B cell (primary cell): ENCODE measurements around the gene LZTS3. TPM values are rescaled to one million over a fixed set of nuclear protein-coding genes. Genes with fewer than 3 reads are reported as not detected.

Experiments
- ATAC-seq: fragments of 200-7000 bp; cut with Tn5 transposase; one replicate; pipeline ENCODE4 v1.10.0; 2021; ENCODE audit warnings: low read depth, mild to moderate bottlenecking, moderate number of reproducible peaks, moderate library complexity
- CTCF ChIA-PET: fragments of 350-600 bp; sonication (Branson Sonifier 250); formaldehyde crosslinking; loops from one replicate; lab custom pipeline; 2021; ENCODE audit warnings: antibody characterized with exemption, inconsistent platforms; lab: Charles Lee
- POLR2A ChIA-PET: fragments of 350-600 bp; sonication (Branson Sonifier 250); formaldehyde crosslinking; loops from one replicate; lab custom pipeline; 2021; ENCODE audit warnings: antibody characterized with exemption; lab: Charles Lee
- DNase-seq: peaks from one replicate; pipeline ENCODE4 v3.0.0; 2013
- H2AFZ ChIP-seq: 2 replicates; pipeline ENCODE4 v1.6.1; 2012; ENCODE audit warnings: mild to moderate bottlenecking, low read depth, low read length; ENCODE audit not compliant: insufficient read depth, poor library complexity, severe bottlenecking
- H3K27ac ChIP-seq, 2 donors: 1 replicate in 1 of 2; 2 replicates in 1 of 2; pipeline ENCODE4 v1.5.1; 2012 to 2013; ENCODE audit warnings: low read length in 2 of 2, mild to moderate bottlenecking in 2 of 2, moderate library complexity in 1 of 2
- H3K27me3 ChIP-seq, 4 experiments: fragments of 200-600 bp in 1 of 4; sonication (generic) in 1 of 4; replicated peaks in 1 of 4; 1 replicate in 2 of 4; 2 replicates in 2 of 4; pipeline versions ENCODE4 v1.6.1 to v1.7.0; 2013 to 2016; ENCODE audit warnings: low read length in 3 of 4, mild to moderate bottlenecking in 2 of 4, mixed read lengths in 1 of 4, moderate library complexity in 1 of 4; ENCODE audit not compliant: insufficient read depth in 4 of 4, control insufficient read depth in 3 of 4; ENCODE audit errors: control extremely low read depth in 1 of 4
- H3K36me3 ChIP-seq, 2 experiments: replicated peaks in 1 of 2; 1 replicate in 1 of 2; 2 replicates in 1 of 2; pipeline versions ENCODE4 v1.6.1 to v1.7.1; 2013; ENCODE audit warnings: low read length in 1 of 2; ENCODE audit not compliant: insufficient read depth in 2 of 2, control insufficient read depth in 1 of 2; ENCODE audit errors: control extremely low read depth in 1 of 2, extremely low read depth in 1 of 2
- H3K4me1 ChIP-seq, 2 donors: fragments of 200-600 bp in 1 of 2; sonication (generic) in 1 of 2; 1 replicate in 1 of 2; 2 replicates in 1 of 2; pipeline versions ENCODE4 v1.5.1 to v1.6.1; 2013 to 2017; ENCODE audit warnings: low read length in 2 of 2; ENCODE audit not compliant: control insufficient read depth in 2 of 2, insufficient read depth in 2 of 2
- H3K4me2 ChIP-seq: replicated peaks from 2 replicates; pipeline ENCODE3; 2012; ENCODE audit warnings: mild to moderate bottlenecking, low read depth, low read length; ENCODE audit not compliant: poor library complexity, severe bottlenecking
- H3K4me3 ChIP-seq, 5 experiments: fragments of 200-600 bp in 1 of 5; sonication (generic) in 1 of 5; 1 replicate in 3 of 5; 2 replicates in 2 of 5; pipeline versions ENCODE4 v1.5.1 to v1.7.0; 2011 to 2016; ENCODE audit warnings: low read length in 4 of 5, mild to moderate bottlenecking in 4 of 5, low read depth in 2 of 5, control low read depth in 1 of 5, moderate library complexity in 1 of 5; ENCODE audit not compliant: insufficient read depth in 1 of 5; ENCODE audit errors: control extremely low read depth in 1 of 5, extremely low read depth in 1 of 5
- H3K79me2 ChIP-seq: fragments of 200-600 bp; sonication (generic); one replicate; pipeline ENCODE4 v1.6.0; 2016; ENCODE audit warnings: low read length; ENCODE audit not compliant: control insufficient read depth, insufficient read depth
- H3K9ac ChIP-seq: fragments of 200-600 bp; sonication (generic); 2 replicates; pipeline ENCODE4 v1.6.1; 2017; ENCODE audit warnings: mild to moderate bottlenecking, low read length, moderate library complexity
- H3K9me3 ChIP-seq, 3 donors: one replicate each; pipeline versions ENCODE4 v1.6.1 to v1.7.1; 2013; ENCODE audit warnings: low read length in 2 of 3; ENCODE audit not compliant: control insufficient read depth in 2 of 3, insufficient read depth in 1 of 3; ENCODE audit errors: control extremely low read depth in 1 of 3
- H4K20me1 ChIP-seq: 2 replicates; pipeline ENCODE4 v1.6.0; 2012; ENCODE audit warnings: mild to moderate bottlenecking, low read length; ENCODE audit not compliant: insufficient read depth, control insufficient read depth, poor library complexity, severe bottlenecking
- H3K27ac Mint-ChIP-seq: one replicate; pipeline ENCODE4 v1.8.0; 2021; ENCODE audit warnings: mixed read lengths
- H3K27me3 Mint-ChIP-seq: one replicate; pipeline ENCODE4 v1.8.0; 2021; ENCODE audit warnings: mixed read lengths
- H3K4me1 Mint-ChIP-seq: one replicate; pipeline ENCODE4 v1.8.0; 2021; ENCODE audit warnings: mixed read lengths
- H3K4me3 Mint-ChIP-seq: one replicate; pipeline ENCODE4 v1.8.0; 2021; ENCODE audit warnings: mixed read lengths
- H3K9me3 Mint-ChIP-seq: one replicate; pipeline ENCODE4 v1.8.0; 2022; ENCODE audit warnings: mixed read lengths; ENCODE audit not compliant: insufficient read depth
- EZH2 ChIP-seq: IDR thresholded peaks from 2 replicates; pipeline ENCODE4 v1.6.1; 2012; ENCODE audit warnings: borderline replicate concordance, low read depth, mild to moderate bottlenecking, moderate library complexity, low read length; ENCODE audit not compliant: insufficient read depth, poor library complexity, severe bottlenecking
- WGBS: methylation state at CpG from one replicate; pipeline ENCODE4 v1.1.5; 2013; ENCODE audit warnings: missing lambda C conversion rate; ENCODE audit not compliant: insufficient coverage; 5-methylcytosine and 5-hydroxymethylcytosine counted together
- intact Hi-C: fragments of 100-400 bp; cut with micrococcal nuclease; formaldehyde crosslinking; loops from one replicate; pipeline ENCODE4 v1.10.0; 2022
- polyA plus RNA-seq: library from polyadenylated mRNA; depleted of rRNA; stranded (reverse); fragments of >200 nt; gene quantifications from 2 replicates; pipeline ENCODE4 v1.2.3, GENCODE V29; 2012
- total RNA-seq, 2 donors: library from RNA; stranded (reverse); fragments of 120-200 nt in 1 of 2; gene quantifications; 1 replicate in 1 of 2; 2 replicates in 1 of 2; pipeline versions ENCODE4 v1.2.3 to v1.2.4, GENCODE V29; 2013 to 2022
- TF ChIP-seq, protein P1 (sequence below): fragments of 200-600 bp; IDR thresholded peaks from one replicate; pipeline ENCODE4 v1.8.0; 2022; ENCODE audit warnings: antibody characterized with exemption, mild to moderate bottlenecking

LZTS3 gene
- total and polyA plus RNA-seq, 2 donors (not counting 1 experiment from before 2014, with no cell fraction given), result 2.3 to 5.1 TPM

DNA sequence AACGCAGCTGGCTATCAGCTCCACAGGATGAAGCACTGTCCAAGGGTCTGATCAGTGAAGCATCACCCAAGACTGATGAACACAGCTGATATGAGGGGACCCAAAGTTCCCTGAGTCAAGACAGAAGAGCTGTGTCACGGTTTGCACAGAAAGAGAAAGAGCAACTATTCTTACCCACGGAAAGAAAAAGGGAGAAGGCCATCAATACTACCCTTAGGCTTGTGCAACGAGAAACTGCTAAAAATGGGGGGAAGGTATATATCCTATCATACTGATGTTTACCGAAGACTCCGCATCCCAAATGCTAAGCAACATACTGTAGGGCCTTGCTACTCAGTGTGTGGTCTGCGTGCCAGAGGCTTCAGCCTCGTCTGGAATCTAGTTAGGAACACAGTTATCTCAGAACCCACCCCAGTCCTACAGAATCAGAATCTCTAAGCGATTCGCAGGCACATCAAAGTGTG is 14.3 kb downstream of the LZTS3 start:
- CTCF ChIA-PET, result interaction anchor here (0.8 to 1.1 kb wide), 3 partner anchors 10 to 64 kb away, joined by 3 to 4 read pairs (median 3); no protein-coding TSS in a partner anchor
- H2AFZ ChIP-seq, result peak overlapping the region; percentile 94

GRCh38 chr20:3157817-3158216 is 15.5 kb downstream of the LZTS3 start:
- Histone ChIP-seq H4K20me1 (peaks cover 48% of the 10 kb centered on the region), H3K4me1 (peaks cover 34 to 38% of the 10 kb centered on the region in 2 donors)

More for the DNA sequence above, 14.3 kb downstream of the LZTS3 start:
- peak overlapping the region; percentile 94 for H3K27ac Mint-ChIP-seq
- peaks cover 34 to 38% of the 10 kb centered on the region in 2 donors for H3K4me1 ChIP-seq
- peaks cover 39% of the 10 kb centered on the region for H4K20me1 ChIP-seq
- peaks cover 47% of the 10 kb centered on the region for H3K4me1 Mint-ChIP-seq
- peak overlapping the region; percentile 74 for H3K4me2 ChIP-seq
- intact Hi-C loops, result loop anchor here (1.0 to 10.0 kb wide), 4 partner anchors 14 to 84 kb away; partner anchors contain the start of genes DDRGK1, LZTS3 and OXT
- peak overlapping the region; percentile 69 to 90 for H3K27ac ChIP-seq
- peak overlapping the region; percentile 83 to 98 (median 94) for H3K4me3 ChIP-seq
- ATAC-seq (peak; percentile 4), DNase-seq (no peak)
- POLR2A ChIA-PET, result interaction anchor here (0.5 to 1.2 kb wide), 2 partner anchors 249 to 937 kb away, joined by 3 to 7 read pairs; no protein-coding TSS in a partner anchor
- no peaks in the 10 kb centered on the region for H3K27me3 Mint-ChIP-seq
- peaks cover 0 to 6% of the 10 kb centered on the region in 2 experiments for H3K36me3 ChIP-seq
- H3K9ac ChIP-seq, result peak overlapping the region; percentile 89
- peaks cover 0 to 5% (median 0%) of the 10 kb centered on the region in 4 experiments for H3K27me3 ChIP-seq
- no peaks in the 10 kb centered on the region for H3K9me3 Mint-ChIP-seq
- peak overlapping the region; percentile 98 for H3K4me3 Mint-ChIP-seq
- 6% methylated on average over 7 of the region's 10 CpGs for WGBS
- no peaks in the 10 kb centered on the region for H3K9me3 ChIP-seq
- no peak for TF ChIP-seq EZH2
- TF ChIP-seq, protein P1, sequence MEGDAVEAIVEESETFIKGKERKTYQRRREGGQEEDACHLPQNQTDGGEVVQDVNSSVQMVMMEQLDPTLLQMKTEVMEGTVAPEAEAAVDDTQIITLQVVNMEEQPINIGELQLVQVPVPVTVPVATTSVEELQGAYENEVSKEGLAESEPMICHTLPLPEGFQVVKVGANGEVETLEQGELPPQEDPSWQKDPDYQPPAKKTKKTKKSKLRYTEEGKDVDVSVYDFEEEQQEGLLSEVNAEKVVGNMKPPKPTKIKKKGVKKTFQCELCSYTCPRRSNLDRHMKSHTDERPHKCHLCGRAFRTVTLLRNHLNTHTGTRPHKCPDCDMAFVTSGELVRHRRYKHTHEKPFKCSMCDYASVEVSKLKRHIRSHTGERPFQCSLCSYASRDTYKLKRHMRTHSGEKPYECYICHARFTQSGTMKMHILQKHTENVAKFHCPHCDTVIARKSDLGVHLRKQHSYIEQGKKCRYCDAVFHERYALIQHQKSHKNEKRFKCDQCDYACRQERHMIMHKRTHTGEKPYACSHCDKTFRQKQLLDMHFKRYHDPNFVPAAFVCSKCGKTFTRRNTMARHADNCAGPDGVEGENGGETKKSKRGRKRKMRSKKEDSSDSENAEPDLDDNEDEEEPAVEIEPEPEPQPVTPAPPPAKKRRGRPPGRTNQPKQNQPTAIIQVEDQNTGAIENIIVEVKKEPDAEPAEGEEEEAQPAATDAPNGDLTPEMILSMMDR, result no peak
- H3K79me2 ChIP-seq, result peaks cover 67% of the 10 kb centered on the region

More at GRCh38 chr20:3157817-3158216, 15.5 kb downstream of the LZTS3 start:
- Histone ChIP-seq H3K79me2 (peaks cover 77% of the 10 kb centered on the region), H2AFZ (no peak overlapping the region), H3K27me3 (no peaks in the 10 kb centered on the region), H3K9ac (peak overlapping the region; percentile 25), H3K4me3 (no peak overlapping the region), H3K9me3 (no peaks in the 10 kb centered on the region), H3K36me3 (peaks cover 0 to 6% of the 10 kb centered on the region in 2 experiments), H3K27ac (peak overlapping the region in 1 of 2 donors; percentile 48), H3K4me2 (peak overlapping the region; percentile 74)
- Mint-ChIP-seq H3K4me1 (peaks cover 55% of the 10 kb centered on the region), H3K27me3 (no peaks in the 10 kb centered on the region), H3K9me3 (no peaks in the 10 kb centered on the region), H3K4me3 (peak overlapping the region; percentile 67), H3K27ac (peak overlapping the region; percentile 74)
- ATAC-seq, result no peak
- intact Hi-C loops, result loop anchor here (1.0 to 10.0 kb wide), 4 partner anchors 44 to 113 kb away; partner anchors contain the start of genes DDRGK1 and OXT
- no peak for TF ChIP-seq EZH2
- TF ChIP-seq, protein P1, result no peak
- ChIA-PET CTCF (interaction anchor here (1.1 kb wide), 1 partner anchor 104 kb away, joined by 5 read pairs; no protein-coding TSS in a partner anchor), POLR2A (no interaction called here)
- 86% methylated on average over 4 of the region's 11 CpGs for WGBS
- no peak for DNase-seq
